ENCODE results near the gene RALGAPA1. TPM values are rescaled to one million over a fixed set of nuclear protein-coding genes. Genes with fewer than 3 reads are reported as not detected.

Gene RALGAPA1
- total and polyA plus RNA-seq, 9 of the 15 experiments (the other 6 are each of a cell fraction or from before 2014, with no cell fraction given): 2.5 to 16.3 (median 6.2) TPM

GRCh38 chr14:35503646-35504045, 305.4 kb downstream of the RALGAPA1 start:
- no peaks in the 10 kb centered on the region for H4K20me1 ChIP-seq (replicated peaks; ENCODE audit: control insufficient read depth, insufficient read depth, low read length)
- intact Hi-C loops (cut with micrococcal nuclease): no loop called here
- no peak overlapping the region for H3K4me2 ChIP-seq (ENCODE audit: insufficient read depth, low read length)
- no peaks in the 10 kb centered on the region for H3K27me3 ChIP-seq (ENCODE audit: control insufficient read depth in 2 of 2, insufficient read depth in 2 of 2, low read length in 2 of 2)
- H3K9ac ChIP-seq (ENCODE audit: insufficient read depth in 1 of 2, low read depth in 2 of 2, low read length in 2 of 2): no peak overlapping the region
- no peak for TF ChIP-seq ZNF592 (IDR thresholded peaks at IDR 0.05)
- no peak for TF ChIP-seq E2F4 (CRISPR knock-in tag; IDR thresholded peaks at IDR 0.05; ENCODE audit: low read depth)
- no peak for TF ChIP-seq SMARCA5 (IDR thresholded peaks at IDR 0.05)
- TF ChIP-seq ZBTB1 (CRISPR knock-in tag; IDR thresholded peaks at IDR 0.05; ENCODE audit: borderline replicate concordance, low read depth): no peak
- no peak for TF ChIP-seq FOXO4 (CRISPR knock-in tag; IDR thresholded peaks at IDR 0.05)
- TF ChIP-seq FOXK1 (CRISPR knock-in tag; IDR thresholded peaks at IDR 0.05; ENCODE audit: borderline replicate concordance): no peak
- no peak for TF ChIP-seq ZNF239 (CRISPR knock-in tag; IDR thresholded peaks at IDR 0.05)
- TF ChIP-seq STAT5A (IDR thresholded peaks at IDR 0.05; ENCODE audit: borderline replicate concordance, low read length): no peak
- TF ChIP-seq ERF (CRISPR knock-in tag; IDR thresholded peaks at IDR 0.05): no peak
- TF ChIP-seq HDAC3 (IDR thresholded peaks at IDR 0.05; ENCODE audit: borderline replicate concordance, partially characterized antibody): no peak
- TF ChIP-seq HDAC2 (IDR thresholded peaks at IDR 0.05): no peak
- TF ChIP-seq CCAR2 (IDR thresholded peaks at IDR 0.05; ENCODE audit: low read depth, low read length): no peak
- no peak for TF ChIP-seq KAT8 (IDR thresholded peaks at IDR 0.05; ENCODE audit: low read depth)
- TF ChIP-seq NELFE (IDR thresholded peaks at IDR 0.05; ENCODE audit: insufficient read depth, insufficient read length): no peak
- TF ChIP-seq NFATC3 (IDR thresholded peaks at IDR 0.05): no peak
- no peak for TF ChIP-seq NFXL1 (CRISPR knock-in tag; IDR thresholded peaks at IDR 0.05)
- no peak for TF ChIP-seq SETDB1 (IDR thresholded peaks at IDR 0.05; ENCODE audit: low read length)
- H3K4me1 ChIP-seq (replicated peaks in 1 of 2; ENCODE audit: control insufficient read depth in 2 of 2, insufficient read depth in 2 of 2, low read length in 2 of 2): no peaks in the 10 kb centered on the region
- 0% methylated on average over 3 of the region's 3 CpGs for WGBS (ENCODE audit: insufficient coverage, low coverage, missing lambda C conversion rate)
- ChIA-PET CTCF (ENCODE audit: low intra/inter-chr PET ratio) (no interaction called here), POLR2A (no interaction called here)
- H3K79me2 ChIP-seq (ENCODE audit: control insufficient read depth, insufficient read depth, low read length): no peaks in the 10 kb centered on the region
- H3K27ac ChIP-seq (ENCODE audit: extremely low read depth, low read depth, low read length): no peak overlapping the region
- H3K9me1 ChIP-seq (ENCODE audit: control insufficient read depth, insufficient read depth, low read length): no peaks in the 10 kb centered on the region
- ATAC-seq (no peak), DNase-seq (ENCODE audit: extremely low read depth in 1 of 4, low spot score in 3 of 4) (no peak), FAIRE-seq (no peak)
- no TSS peak for BruUV-seq (replicated peaks)
- no peaks in the 10 kb centered on the region for H3K36me3 ChIP-seq (ENCODE audit: control insufficient read depth, insufficient read depth, low read length)
- H3K4me3 ChIP-seq: no peak overlapping the region
- no peak overlapping the region for H2AFZ ChIP-seq (ENCODE audit: low read depth, low read length)
- in situ Hi-C loops (cut with MboI): no loop called here
- no peaks in the 10 kb centered on the region for H3K9me3 ChIP-seq (replicated peaks; ENCODE audit: control insufficient read depth, insufficient read depth, low read depth, low read length)

Data from K562 (cell line).